Smooth muscle cell of the umbilical artery (primary cell): Measurements from ENCODE around the gene ASIC1. TPM values are rescaled to one million over a fixed set of nuclear protein-coding genes. Genes with fewer than 3 reads are reported as not detected.

Experiments
- total RNA-seq: library from RNA; depleted of rRNA; stranded (reverse); fragments of >200 nt; gene quantifications from 2 replicates; pipeline ENCODE4 v1.2.3, GENCODE V29; 2014

The ASIC1 gene
- 2.7 and 4.8 TPM in 2 replicates for total RNA-seq

GRCh38 chr12:50057000-50057841 is at the start of gene ASIC1:
ASIC1 (plus strand) TSS chr12:50057596; CDS start chr12:50058767, 1,171 bp downstream.

GRCh38 chr12:50025187-50026059 is 32.0 kb upstream of the ASIC1 start, which contains the start of gene RACGAP1:
RACGAP1 (minus strand) TSS chr12:50025494; CDS start chr12:50016715, 8,779 bp downstream.

GRCh38 chr12:50084775-50085614 is 27.6 kb downstream of the ASIC1 start, which contains the start of gene SMARCD1:
SMARCD1 (plus strand) TSS chr12:50085342; CDS start chr12:50085370, 28 bp downstream.

GRCh38 chr12:50103767-50104321 is 46.4 kb downstream of the ASIC1 start, which contains the start of gene GPD1:
GPD1 (plus strand) TSS chr12:50104008; CDS start chr12:50104051, 43 bp downstream.

GRCh38 chr12:50111693-50112455 is 54.5 kb downstream of the ASIC1 start, which contains the start of gene COX14:
COX14 (plus strand) TSS chr12:50112236; CDS start chr12:50120044, 7,808 bp downstream.

Other genes with a start within 250 kb of the ASIC1 start
- 25.5 and 27.0 TPM in 2 replicates for gene NCKAP5L, start 229.2 kb upstream of the ASIC1 start, total RNA-seq
- gene BCDIN3D, start 214.5 kb upstream of the ASIC1 start, total RNA-seq: 3.2 and 3.9 TPM in 2 replicates
- 0.65 and 1.5 TPM in 2 replicates for gene FAIM2, start 153.7 kb upstream of the ASIC1 start, total RNA-seq
- gene AQP2, start 106.9 kb upstream of the ASIC1 start, total RNA-seq: not detected in 2 replicates
- not detected in 2 replicates for gene AQP5, start 95.7 kb upstream of the ASIC1 start, total RNA-seq
- not detected in 2 replicates for gene AQP6, start 84.6 kb upstream of the ASIC1 start, total RNA-seq
- gene RACGAP1, start 32.1 kb upstream of the ASIC1 start, total RNA-seq: 13.7 and 41.1 TPM in 2 replicates
- 21.1 and 54.0 TPM in 2 replicates for gene SMARCD1, start 27.7 kb downstream of the ASIC1 start, total RNA-seq
- not detected in 2 replicates for gene GPD1, start 46.4 kb downstream of the ASIC1 start, total RNA-seq
- gene COX14, start 54.6 kb downstream of the ASIC1 start, total RNA-seq: 12.5 and 39.5 TPM in 2 replicates
- gene CERS5, start 109.8 kb downstream of the ASIC1 start, total RNA-seq: 32.1 and 40.2 TPM in 2 replicates
- gene LIMA1, start 225.9 kb downstream of the ASIC1 start, total RNA-seq: 124 and 151 TPM in 2 replicates